HCT116 (cell line): ENCODE measurements around the gene IL37. TPM values are rescaled to one million over a fixed set of nuclear protein-coding genes. Genes with fewer than 3 reads are reported as not detected.

Experiments
- ATAC-seq: fragments of 200-7000 bp; cut with Tn5 transposase; 2 replicates; pipeline ENCODE4 v1.9.1; 2020; ENCODE audit warnings: mild to moderate bottlenecking, moderate library complexity
- BruUV-seq: library from RNA; stranded (reverse); fragments of 400-500 nt; replicated peaks from 2 replicates; lab custom pipeline; 2021; lab: Mats Ljungman, UMichigan
- CTCF ChIA-PET: fragments of 300-600 bp; sonication (Branson Sonifier 250); formaldehyde crosslinking; loops from one replicate; lab custom pipeline; 2021; ENCODE audit warnings: antibody characterized with exemption; lab: Charles Lee
- POLR2A ChIA-PET: fragments of 300-600, 350-600 bp; sonication (Branson Sonifier 250); formaldehyde crosslinking; loops from one replicate; lab custom pipeline; 2021; ENCODE audit warnings: antibody characterized with exemption; lab: Charles Lee
- RAD21 ChIA-PET, 2 experiments: fragments of 300-600 bp; sonication (Branson Sonifier 250); formaldehyde crosslinking; loops; one replicate each; lab custom pipeline; 2023; ENCODE audit warnings: low total read pairs in 2 of 2; ENCODE audit not compliant: uncharacterized antibody in 2 of 2, unreplicated experiment in 2 of 2, low non-redundant PET in 1 of 2; lab: Charles Lee
- DNase-seq: peaks from one replicate; pipeline ENCODE4 v3.0.0-alpha.2; 2010; ENCODE audit warnings: low read depth, low spot score
- H2AFZ ChIP-seq: fragments of 200-600 bp; shearing (Covaris generic), sonication (generic); 2 replicates; pipeline ENCODE4 v1.6.1; 2017; ENCODE audit warnings: low read depth, mixed run types, mixed read lengths, antibody characterized with exemption, low read length; ENCODE audit not compliant: poor library complexity, severe bottlenecking
- H3K27ac ChIP-seq: 2 replicates; pipeline ENCODE4 v1.5.1; 2012; ENCODE audit warnings: low read depth, low read length
- H3K27me3 ChIP-seq: fragments of 200-600 bp; sonication (generic); 2 replicates; pipeline ENCODE4 v1.6.1; 2016; ENCODE audit warnings: mixed run types, low read length, mixed read lengths; ENCODE audit not compliant: insufficient read depth
- H3K36me3 ChIP-seq, 2 experiments: fragments of 200-500 bp in 1 of 2; fragments of 200-600 bp in 1 of 2; sonication (Bioruptor generic) in 1 of 2; sonication (generic) in 1 of 2; 2 replicates each; pipeline versions ENCODE4 v1.5.1 to v1.6.1; 2014 to 2016; ENCODE audit warnings: low read length in 2 of 2, inconsistent platforms in 1 of 2, mixed read lengths in 1 of 2, mixed run types in 1 of 2; ENCODE audit not compliant: insufficient read depth in 2 of 2, control insufficient read depth in 1 of 2
- H3K4me1 ChIP-seq, 2 experiments: fragments of 200-600 bp in 1 of 2; sonication (generic) in 1 of 2; 2 replicates each; pipeline versions ENCODE4 v1.5.1 to v1.6.1; 2012 to 2017; ENCODE audit warnings: low read length in 2 of 2, inconsistent platforms in 1 of 2, mild to moderate bottlenecking in 1 of 2, mixed read lengths in 1 of 2, mixed run types in 1 of 2, moderate library complexity in 1 of 2; ENCODE audit not compliant: insufficient read depth in 2 of 2, control insufficient read depth in 1 of 2
- H3K4me2 ChIP-seq: fragments of 200-600 bp; sonication (generic); 2 replicates; pipeline ENCODE4 v1.6.1; 2017; ENCODE audit warnings: mixed run types, low read length, mixed read lengths
- H3K4me3 ChIP-seq, 2 experiments: fragments of 200-600 bp in 1 of 2; sonication (generic) in 1 of 2; replicated peaks in 1 of 2; 2 replicates each; pipeline ENCODE4 v1.5.1; 2011 to 2016; ENCODE audit warnings: low read length in 2 of 2, control low read depth in 1 of 2, low read depth in 1 of 2, mild to moderate bottlenecking in 1 of 2, mixed read lengths in 1 of 2, mixed run types in 1 of 2
- H3K79me2 ChIP-seq: fragments of 200-600 bp; sonication (generic); 2 replicates; pipeline ENCODE4 v1.6.1; 2017; ENCODE audit warnings: mild to moderate bottlenecking, mixed run types, low read length, moderate library complexity, mixed read lengths; ENCODE audit not compliant: insufficient read depth
- H3K9ac ChIP-seq: fragments of 200-600 bp; sonication (generic); 2 replicates; pipeline ENCODE4 v1.6.1; 2016; ENCODE audit warnings: low read length, mixed read lengths
- H3K9me2 ChIP-seq: fragments of 200-600 bp; sonication (generic), shearing (Covaris generic); 2 replicates; pipeline ENCODE4 v1.6.1; 2017; ENCODE audit warnings: mixed run types, mild to moderate bottlenecking, moderate library complexity; ENCODE audit not compliant: insufficient read depth
- H3K9me3 ChIP-seq, 2 experiments: fragments of 200-500 bp in 1 of 2; fragments of 200-600 bp in 1 of 2; sonication (Bioruptor generic) in 1 of 2; sonication (generic) in 1 of 2; 2 replicates each; pipeline ENCODE4 v1.6.1; 2014 to 2017; ENCODE audit warnings: low read length in 2 of 2, mixed read lengths in 2 of 2, inconsistent platforms in 1 of 2, low read depth in 1 of 2, mild to moderate bottlenecking in 1 of 2, mixed run types in 1 of 2, moderate library complexity in 1 of 2; ENCODE audit not compliant: control insufficient read depth in 1 of 2, insufficient read depth in 1 of 2
- H4K20me1 ChIP-seq: fragments of 200-600 bp; sonication (generic), shearing (Covaris generic); 2 replicates; pipeline ENCODE4 v1.6.1; 2017; ENCODE audit warnings: mixed run types, mild to moderate bottlenecking, moderate library complexity; ENCODE audit not compliant: insufficient read depth
- CBX3 ChIP-seq: IDR thresholded peaks from 2 replicates; pipeline ENCODE4 v1.6.1; 2012; ENCODE audit warnings: low read depth
- EGR1 ChIP-seq: IDR thresholded peaks from 2 replicates; pipeline ENCODE4 v1.6.1; 2012; ENCODE audit warnings: low read depth
- ELF1 ChIP-seq: IDR thresholded peaks from 2 replicates; pipeline ENCODE4 v1.6.1; 2012; ENCODE audit warnings: low read depth, borderline replicate concordance
- EZH2 ChIP-seq: fragments of 200-600 bp; sonication (generic); IDR thresholded peaks from 2 replicates; pipeline ENCODE4 v1.6.1; 2017; ENCODE audit warnings: antibody characterized with exemption, mixed run types
- FOSL1 ChIP-seq: IDR thresholded peaks from 2 replicates; pipeline ENCODE4 v1.6.1; 2012; ENCODE audit warnings: low read depth
- JUND ChIP-seq: IDR thresholded peaks from 2 replicates; pipeline ENCODE4 v1.6.1; 2012
- POLR2A ChIP-seq: IDR thresholded peaks from 2 replicates; pipeline ENCODE4 v1.7.0; 2011; ENCODE audit warnings: borderline replicate concordance; ENCODE audit not compliant: insufficient read depth, insufficient read length; ENCODE audit errors: extremely low read depth
- POLR2AphosphoS5 ChIP-seq: IDR thresholded peaks from 2 replicates; pipeline ENCODE4 v1.6.1; 2011; ENCODE audit warnings: mild to moderate bottlenecking, low read depth, low read length, moderate library complexity
- RAD21 ChIP-seq: IDR thresholded peaks from 2 replicates; pipeline ENCODE4 v1.6.1; 2012; ENCODE audit warnings: low read depth, mild to moderate bottlenecking
- SIN3A ChIP-seq: IDR thresholded peaks from 2 replicates; pipeline ENCODE4 v1.6.1; 2012; ENCODE audit warnings: low read depth
- SP1 ChIP-seq: IDR thresholded peaks from 2 replicates; pipeline ENCODE4 v1.6.1; 2012; ENCODE audit warnings: low read depth
- SRF ChIP-seq: IDR thresholded peaks from 2 replicates; pipeline ENCODE4 v1.6.1; 2012; ENCODE audit warnings: low read depth
- TCF7L2 ChIP-seq: IDR thresholded peaks from 2 replicates; pipeline ENCODE4 v1.7.0; 2011; ENCODE audit warnings: borderline replicate concordance, inconsistent platforms; ENCODE audit not compliant: insufficient read depth, insufficient read length; ENCODE audit errors: extremely low read depth
- YY1 ChIP-seq: IDR thresholded peaks from 2 replicates; pipeline ENCODE4 v1.6.1; 2011; ENCODE audit warnings: low read length, low read depth, moderate library complexity, mild to moderate bottlenecking; ENCODE audit not compliant: insufficient replicate concordance; ENCODE audit errors: extremely low read depth
- ZFX ChIP-seq: fragments of 450-650 bp; IDR thresholded peaks from 2 replicates; pipeline ENCODE4 v1.6.1; 2017
- ZNF274 ChIP-seq: fragments of 200-500 bp; sonication (Bioruptor generic); IDR thresholded peaks from 2 replicates; pipeline ENCODE4 v1.6.1; 2014; ENCODE audit warnings: mild to moderate bottlenecking, low read depth, low read length, inconsistent platforms
- intact Hi-C: fragments of 100-400 bp; cut with micrococcal nuclease; formaldehyde crosslinking; loops from 2 replicates; pipeline ENCODE4 v1.10.0; 2022
- total RNA-seq: library from RNA; stranded (reverse); gene quantifications from one replicate; pipeline ENCODE4 v1.2.1, GENCODE V29; 2021; ENCODE audit not compliant: unreplicated experiment
- TF ChIP-seq, protein P1 (sequence below): IDR thresholded peaks from 2 replicates; pipeline ENCODE4 v1.6.1; 2012
- TF ChIP-seq, protein P2 (sequence below): IDR thresholded peaks from 2 replicates; pipeline ENCODE4 v1.6.1; 2011; ENCODE audit warnings: mild to moderate bottlenecking, low read length, moderate library complexity; ENCODE audit not compliant: insufficient replicate concordance; ENCODE audit errors: extremely low read depth
- TF ChIP-seq, protein P3 (sequence below), 3 experiments: fragments of 200-600 bp in 1 of 3; sonication (generic) in 1 of 3; IDR thresholded peaks in 2 of 3; conservative IDR thresholded peaks in 1 of 3; 2 replicates each; pipeline ENCODE4 v1.5.1; 2012 to 2017; ENCODE audit warnings: low read depth in 2 of 3, low read length in 2 of 3, antibody characterized with exemption in 1 of 3, borderline replicate concordance in 1 of 3, control low read depth in 1 of 3, mild to moderate bottlenecking in 1 of 3, mixed read lengths in 1 of 3, mixed run types in 1 of 3, moderate library complexity in 1 of 3; ENCODE audit not compliant: insufficient read depth in 1 of 3

The IL37 gene
- total RNA-seq, 1 experiment from 2014 or later, result not detected

DNA sequence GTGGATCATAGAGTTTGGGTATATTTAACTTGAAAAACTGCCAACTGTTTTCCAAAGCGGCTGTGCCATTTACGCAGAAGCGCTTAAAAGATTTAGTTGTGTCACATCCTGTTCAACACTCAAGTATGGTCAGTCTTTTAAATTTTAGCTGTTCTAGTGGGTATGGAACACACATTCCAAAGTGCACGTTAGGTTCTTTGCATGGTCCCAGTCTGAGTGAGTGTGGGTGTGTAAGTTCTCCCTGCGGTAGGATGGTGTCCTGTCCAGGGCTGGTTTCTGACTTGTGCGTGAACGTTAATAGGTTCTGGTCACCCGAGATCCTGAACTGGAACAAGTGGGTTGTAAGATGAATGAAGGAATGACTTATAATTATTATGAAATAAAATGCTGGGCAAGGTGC, 38.5 kb downstream of the IL37 start:
- BruUV-seq, result no TSS peak
- no peaks in the 10 kb centered on the region for H3K9me2 ChIP-seq
- no peaks in the 10 kb centered on the region for H4K20me1 ChIP-seq
- no peaks in the 10 kb centered on the region for H3K79me2 ChIP-seq
- no peak overlapping the region for H3K4me3 ChIP-seq
- ChIA-PET RAD21 (no interaction called here), CTCF (no interaction called here), POLR2A (no interaction called here)
- H3K9ac ChIP-seq, result no peak overlapping the region
- H3K9me3 ChIP-seq, result peaks cover 5 to 8% of the 10 kb centered on the region in 2 experiments; a peak in 3 of 4 replicates
- no peaks in the 10 kb centered on the region for H3K4me1 ChIP-seq
- no peak for ATAC-seq
- H3K4me2 ChIP-seq, result no peak overlapping the region
- intact Hi-C loops, result no loop called here
- H3K27ac ChIP-seq, result no peak overlapping the region
- TF ChIP-seq ZFX, result no peak
- TF ChIP-seq, protein P1, sequence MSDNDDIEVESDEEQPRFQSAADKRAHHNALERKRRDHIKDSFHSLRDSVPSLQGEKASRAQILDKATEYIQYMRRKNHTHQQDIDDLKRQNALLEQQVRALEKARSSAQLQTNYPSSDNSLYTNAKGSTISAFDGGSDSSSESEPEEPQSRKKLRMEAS, result no peak
- TF ChIP-seq YY1, result no peak
- TF ChIP-seq CBX3, result no peak
- TF ChIP-seq POLR2A, result no peak
- no peak for TF ChIP-seq EGR1
- TF ChIP-seq ZNF274, result no peak
- TF ChIP-seq SIN3A, result no peak
- TF ChIP-seq TCF7L2, result no peak
- no peak for TF ChIP-seq RAD21
- TF ChIP-seq, protein P2, sequence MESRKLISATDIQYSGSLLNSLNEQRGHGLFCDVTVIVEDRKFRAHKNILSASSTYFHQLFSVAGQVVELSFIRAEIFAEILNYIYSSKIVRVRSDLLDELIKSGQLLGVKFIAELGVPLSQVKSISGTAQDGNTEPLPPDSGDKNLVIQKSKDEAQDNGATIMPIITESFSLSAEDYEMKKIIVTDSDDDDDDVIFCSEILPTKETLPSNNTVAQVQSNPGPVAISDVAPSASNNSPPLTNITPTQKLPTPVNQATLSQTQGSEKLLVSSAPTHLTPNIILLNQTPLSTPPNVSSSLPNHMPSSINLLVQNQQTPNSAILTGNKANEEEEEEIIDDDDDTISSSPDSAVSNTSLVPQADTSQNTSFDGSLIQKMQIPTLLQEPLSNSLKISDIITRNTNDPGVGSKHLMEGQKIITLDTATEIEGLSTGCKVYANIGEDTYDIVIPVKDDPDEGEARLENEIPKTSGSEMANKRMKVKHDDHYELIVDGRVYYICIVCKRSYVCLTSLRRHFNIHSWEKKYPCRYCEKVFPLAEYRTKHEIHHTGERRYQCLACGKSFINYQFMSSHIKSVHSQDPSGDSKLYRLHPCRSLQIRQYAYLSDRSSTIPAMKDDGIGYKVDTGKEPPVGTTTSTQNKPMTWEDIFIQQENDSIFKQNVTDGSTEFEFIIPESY, result no peak
- TF ChIP-seq EZH2, result no peak
- no peak for TF ChIP-seq JUND
- TF ChIP-seq SRF, result no peak
- no peak for TF ChIP-seq POLR2AphosphoS5
- TF ChIP-seq FOSL1, result no peak
- TF ChIP-seq, protein P3, sequence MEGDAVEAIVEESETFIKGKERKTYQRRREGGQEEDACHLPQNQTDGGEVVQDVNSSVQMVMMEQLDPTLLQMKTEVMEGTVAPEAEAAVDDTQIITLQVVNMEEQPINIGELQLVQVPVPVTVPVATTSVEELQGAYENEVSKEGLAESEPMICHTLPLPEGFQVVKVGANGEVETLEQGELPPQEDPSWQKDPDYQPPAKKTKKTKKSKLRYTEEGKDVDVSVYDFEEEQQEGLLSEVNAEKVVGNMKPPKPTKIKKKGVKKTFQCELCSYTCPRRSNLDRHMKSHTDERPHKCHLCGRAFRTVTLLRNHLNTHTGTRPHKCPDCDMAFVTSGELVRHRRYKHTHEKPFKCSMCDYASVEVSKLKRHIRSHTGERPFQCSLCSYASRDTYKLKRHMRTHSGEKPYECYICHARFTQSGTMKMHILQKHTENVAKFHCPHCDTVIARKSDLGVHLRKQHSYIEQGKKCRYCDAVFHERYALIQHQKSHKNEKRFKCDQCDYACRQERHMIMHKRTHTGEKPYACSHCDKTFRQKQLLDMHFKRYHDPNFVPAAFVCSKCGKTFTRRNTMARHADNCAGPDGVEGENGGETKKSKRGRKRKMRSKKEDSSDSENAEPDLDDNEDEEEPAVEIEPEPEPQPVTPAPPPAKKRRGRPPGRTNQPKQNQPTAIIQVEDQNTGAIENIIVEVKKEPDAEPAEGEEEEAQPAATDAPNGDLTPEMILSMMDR (IDR thresholded peaks at IDR 0.05 in 2 of 3, conservative IDR thresholded peaks at IDR 0.05 in 1 of 3; ENCODE audit: borderline replicate concordance in 1 of 3, insufficient read depth in 1 of 3, low read depth in 2 of 3, low read length in 2 of 3), result no peak
- no peak for TF ChIP-seq ELF1
- no peak for TF ChIP-seq SP1
- TF ChIP-seq, all 23 proteins: peak for 0
- DNase-seq, result no peak
- no peaks in the 10 kb centered on the region for H3K27me3 ChIP-seq
- H2AFZ ChIP-seq, result no peak overlapping the region
- no peaks in the 10 kb centered on the region for H3K36me3 ChIP-seq
